PC-9 (cell line): ENCODE results near the gene VPS9D1. TPM values are rescaled to one million over a fixed set of nuclear protein-coding genes. Genes with fewer than 3 reads are reported as not detected.

ENCODE experiments used
- BruUV-seq: library from RNA; stranded (reverse); fragments of 400-500 nt; replicated peaks from 2 replicates; lab custom pipeline; 2021; lab: Mats Ljungman, UMichigan
- CTCF ChIA-PET: fragments of 300-600 bp; sonication (Branson Sonifier 250); formaldehyde crosslinking; loops from one replicate; lab custom pipeline; 2022; ENCODE audit warnings: antibody characterized with exemption; lab: Charles Lee
- POLR2A ChIA-PET: fragments of 300-600 bp; sonication (Branson Sonifier 250); formaldehyde crosslinking; loops from one replicate; lab custom pipeline; 2022; ENCODE audit warnings: antibody characterized with exemption; ENCODE audit not compliant: unreplicated experiment; lab: Charles Lee
- DNase-seq, 2 experiments: peaks; one replicate each; pipeline versions ENCODE4 v3.0.0 to v3.0.0-alpha.2; 2015 to 2022; ENCODE audit warnings: mixed read lengths in 1 of 2
- H2AFZ ChIP-seq: fragments of 200-600 bp; sonication (generic); 2 replicates; pipeline ENCODE4 v1.8.1; 2017; ENCODE audit warnings: antibody characterized with exemption
- H3F3A ChIP-seq: fragments of 200-600 bp; sonication (generic); 2 replicates; pipeline ENCODE4 v1.8.1; 2017; ENCODE audit warnings: antibody characterized with exemption, mild to moderate bottlenecking, low read depth; ENCODE audit not compliant: insufficient read depth
- H3K27ac ChIP-seq: fragments of 200-600 bp; sonication (generic); 2 replicates; pipeline ENCODE4 v1.6.1; 2016; ENCODE audit warnings: mixed run types
- H3K27me3 ChIP-seq: fragments of 200-600 bp; sonication (generic); 2 replicates; pipeline ENCODE4 v1.6.1; 2016; ENCODE audit warnings: low read depth, mixed run types; ENCODE audit not compliant: insufficient read depth
- H3K36me3 ChIP-seq: fragments of 200-600 bp; sonication (generic); 2 replicates; pipeline ENCODE4 v1.6.1; 2016; ENCODE audit warnings: low read depth, mixed run types
- H3K4me1 ChIP-seq: fragments of 200-600 bp; sonication (generic); replicated peaks from 2 replicates; pipeline ENCODE4 v1.6.1; 2016; ENCODE audit warnings: mixed run types; ENCODE audit not compliant: insufficient read depth
- H3K4me2 ChIP-seq: fragments of 200-600 bp; sonication (generic); 2 replicates; pipeline ENCODE4 v1.6.1; 2017; ENCODE audit warnings: mixed run types
- H3K4me3 ChIP-seq: fragments of 200-600 bp; sonication (generic); 2 replicates; pipeline ENCODE4 v1.6.1; 2016; ENCODE audit warnings: mixed run types
- H3K79me2 ChIP-seq: fragments of 200-600 bp; sonication (generic); 2 replicates; pipeline ENCODE4 v1.6.1; 2017; ENCODE audit warnings: low read depth, mixed run types
- H3K9me2 ChIP-seq: fragments of 200-600 bp; sonication (generic); 2 replicates; pipeline ENCODE4 v1.8.1; 2017; ENCODE audit warnings: mild to moderate bottlenecking; ENCODE audit not compliant: insufficient read depth
- H3K9me3 ChIP-seq: fragments of 200-600 bp; sonication (generic); 2 replicates; pipeline ENCODE4 v1.8.1; 2016; ENCODE audit warnings: low read depth; ENCODE audit not compliant: insufficient read depth
- H4K20me1 ChIP-seq: fragments of 200-600 bp; sonication (generic); 2 replicates; pipeline ENCODE4 v1.8.1; 2017; ENCODE audit not compliant: insufficient read depth
- EZH2 ChIP-seq: fragments of 200-600 bp; sonication (generic); IDR thresholded peaks from 2 replicates; pipeline ENCODE4 v1.8.0; 2017; ENCODE audit warnings: antibody characterized with exemption, low read depth
- intact Hi-C: fragments of 100-400 bp; cut with micrococcal nuclease; formaldehyde crosslinking; loops from one replicate; pipeline ENCODE4 v1.10.0; 2022; ENCODE audit not compliant: unreplicated experiment
- total RNA-seq: library from RNA; stranded (reverse); gene quantifications from 2 replicates; pipeline ENCODE4 v1.2.3, GENCODE V29; 2021
- TF ChIP-seq, protein P1 (sequence below): fragments of 200-600 bp; sonication (generic); conservative IDR thresholded peaks from 2 replicates; pipeline ENCODE4 v1.6.1; 2017; ENCODE audit warnings: mixed run types, antibody characterized with exemption, mild to moderate bottlenecking, moderate library complexity

The VPS9D1 gene
- total RNA-seq, 1 experiment from 2014 or later: 15.2 TPM

DNA sequence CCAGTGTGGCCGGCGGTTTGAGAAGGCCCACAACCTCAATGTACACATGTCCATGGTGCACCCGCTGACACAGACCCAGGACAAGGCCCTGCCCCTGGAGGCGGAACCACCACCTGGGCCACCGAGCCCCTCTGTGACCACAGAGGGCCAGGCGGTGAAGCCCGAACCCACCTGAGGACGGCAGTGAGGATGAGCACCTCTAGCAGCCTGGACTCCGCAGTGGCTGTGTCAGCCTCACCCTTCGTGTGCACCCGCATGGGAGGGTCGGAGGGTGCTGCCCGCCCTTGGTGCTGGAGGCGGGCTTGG, 17.3 kb upstream of the VPS9D1 start:
- H3K4me3 ChIP-seq: no peak overlapping the region
- CTCF ChIA-PET: no interaction called here
- peaks cover 13% of the 10 kb centered on the region for H3F3A ChIP-seq
- H3K9me3 ChIP-seq: no peaks in the 10 kb centered on the region
- H3K27ac ChIP-seq: no peak overlapping the region
- BruUV-seq: no TSS peak
- no peaks in the 10 kb centered on the region for H3K9me2 ChIP-seq
- no peak overlapping the region for H2AFZ ChIP-seq
- H4K20me1 ChIP-seq: peaks cover 11% of the 10 kb centered on the region; the same call in 1 of the 2 replicates
- peaks cover 12% of the 10 kb centered on the region; the same call in 1 of the 2 replicates for H3K36me3 ChIP-seq
- DNase-seq: no peak
- intact Hi-C loops: no loop called here
- TF ChIP-seq, protein P1, sequence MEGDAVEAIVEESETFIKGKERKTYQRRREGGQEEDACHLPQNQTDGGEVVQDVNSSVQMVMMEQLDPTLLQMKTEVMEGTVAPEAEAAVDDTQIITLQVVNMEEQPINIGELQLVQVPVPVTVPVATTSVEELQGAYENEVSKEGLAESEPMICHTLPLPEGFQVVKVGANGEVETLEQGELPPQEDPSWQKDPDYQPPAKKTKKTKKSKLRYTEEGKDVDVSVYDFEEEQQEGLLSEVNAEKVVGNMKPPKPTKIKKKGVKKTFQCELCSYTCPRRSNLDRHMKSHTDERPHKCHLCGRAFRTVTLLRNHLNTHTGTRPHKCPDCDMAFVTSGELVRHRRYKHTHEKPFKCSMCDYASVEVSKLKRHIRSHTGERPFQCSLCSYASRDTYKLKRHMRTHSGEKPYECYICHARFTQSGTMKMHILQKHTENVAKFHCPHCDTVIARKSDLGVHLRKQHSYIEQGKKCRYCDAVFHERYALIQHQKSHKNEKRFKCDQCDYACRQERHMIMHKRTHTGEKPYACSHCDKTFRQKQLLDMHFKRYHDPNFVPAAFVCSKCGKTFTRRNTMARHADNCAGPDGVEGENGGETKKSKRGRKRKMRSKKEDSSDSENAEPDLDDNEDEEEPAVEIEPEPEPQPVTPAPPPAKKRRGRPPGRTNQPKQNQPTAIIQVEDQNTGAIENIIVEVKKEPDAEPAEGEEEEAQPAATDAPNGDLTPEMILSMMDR: no peak
- no peak for TF ChIP-seq EZH2
- POLR2A ChIA-PET: no interaction called here
- H3K4me1 ChIP-seq: no peaks in the 10 kb centered on the region
- H3K27me3 ChIP-seq: no peaks in the 10 kb centered on the region
- no peaks in the 10 kb centered on the region for H3K79me2 ChIP-seq
- no peak overlapping the region for H3K4me2 ChIP-seq

DNA sequence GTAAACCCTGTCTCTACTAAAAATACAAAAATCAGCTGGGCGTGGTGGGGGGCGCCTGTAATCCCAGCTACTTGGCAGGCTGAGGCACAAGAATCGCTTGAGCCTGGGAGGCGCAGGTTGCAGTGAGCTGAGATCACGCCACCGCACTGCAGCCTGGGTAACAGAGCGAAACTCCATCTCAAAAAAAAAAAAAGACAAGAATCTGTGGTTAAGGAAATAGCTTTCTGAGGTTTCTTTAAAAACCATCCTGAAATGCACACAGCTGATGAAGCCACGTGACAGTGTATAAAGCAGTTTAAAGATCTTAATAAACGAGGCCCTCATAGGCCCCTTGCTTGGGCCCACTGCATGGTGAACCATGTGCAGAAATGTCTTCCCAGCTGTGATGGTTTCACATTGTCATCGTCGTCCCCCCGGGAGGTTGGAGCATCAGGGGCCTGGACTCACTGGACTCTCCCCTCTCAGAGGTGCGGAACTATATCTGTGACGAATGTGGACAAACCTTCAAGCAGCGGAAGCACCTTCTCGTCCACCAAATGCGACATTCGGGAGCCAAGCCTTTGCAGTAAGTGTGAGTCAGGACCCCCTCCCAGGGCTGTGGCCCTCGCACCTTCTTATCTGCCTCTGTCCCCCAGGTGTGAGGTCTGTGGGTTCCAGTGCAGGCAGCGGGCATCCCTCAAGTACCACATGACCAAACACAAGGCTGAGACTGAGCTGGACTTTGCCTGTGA, 16.8 kb upstream of the VPS9D1 start:
- no TSS peak for BruUV-seq
- H3K36me3 ChIP-seq: peaks cover 12% of the 10 kb centered on the region; the same call in 1 of the 2 replicates
- no peak overlapping the region for H3K27ac ChIP-seq
- CTCF ChIA-PET: no interaction called here
- TF ChIP-seq EZH2: no peak
- TF ChIP-seq, protein P1: no peak
- peaks cover 13% of the 10 kb centered on the region for H3F3A ChIP-seq
- no peaks in the 10 kb centered on the region for H3K4me1 ChIP-seq
- intact Hi-C loops: no loop called here
- DNase-seq: no peak
- peaks cover 11% of the 10 kb centered on the region; the same call in 1 of the 2 replicates for H4K20me1 ChIP-seq
- no peaks in the 10 kb centered on the region for H3K9me2 ChIP-seq
- H3K4me3 ChIP-seq: no peak overlapping the region
- H3K4me2 ChIP-seq: no peak overlapping the region
- POLR2A ChIA-PET: no interaction called here
- no peaks in the 10 kb centered on the region for H3K27me3 ChIP-seq
- no peaks in the 10 kb centered on the region for H3K79me2 ChIP-seq
- H3K9me3 ChIP-seq: no peaks in the 10 kb centered on the region
- no peak overlapping the region for H2AFZ ChIP-seq

DNA sequence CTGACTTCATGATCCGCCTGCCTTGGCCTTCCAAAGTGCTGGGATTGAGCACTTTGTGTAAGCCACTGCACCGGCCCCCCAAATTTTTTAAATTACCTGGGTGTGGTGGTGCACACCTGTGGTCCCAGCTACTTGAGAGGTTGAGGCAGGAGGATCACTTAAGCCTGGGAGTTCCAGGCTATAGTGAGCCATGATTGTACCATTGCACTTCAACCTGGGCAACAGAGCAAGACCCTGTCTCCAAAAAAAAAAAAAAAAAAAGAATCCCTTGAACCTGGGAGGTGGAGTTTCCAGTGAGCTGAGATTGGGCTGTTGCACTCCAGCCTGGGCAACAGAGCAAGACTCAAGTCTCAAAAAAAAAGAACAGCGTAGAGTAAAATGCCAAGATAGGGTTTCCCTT, 15.9 kb upstream of the VPS9D1 start:
- Histone ChIP-seq H3K9me2 (no peaks in the 10 kb centered on the region), H3K27me3 (no peaks in the 10 kb centered on the region), H3F3A (peaks cover 16% of the 10 kb centered on the region), H3K36me3 (peaks cover 12% of the 10 kb centered on the region; the same call in 1 of the 2 replicates), H3K4me1 (no peaks in the 10 kb centered on the region), H2AFZ (no peak overlapping the region), H4K20me1 (peaks cover 11% of the 10 kb centered on the region; the same call in 1 of the 2 replicates), H3K27ac (no peak overlapping the region), H3K4me3 (no peak overlapping the region), H3K9me3 (no peaks in the 10 kb centered on the region), H3K4me2 (no peak overlapping the region), H3K79me2 (no peaks in the 10 kb centered on the region)
- DNase-seq: no peak
- CTCF ChIA-PET: interaction anchor here (0.7 kb wide), 1 partner anchor 137 kb away, joined by 4 read pairs; no protein-coding TSS in a partner anchor
- no TSS peak for BruUV-seq
- POLR2A ChIA-PET: no interaction called here
- intact Hi-C loops: no loop called here
- TF ChIP-seq, protein P1: no peak
- TF ChIP-seq EZH2: no peak
